SK-N-SH (cell line): Measurements from ENCODE around the gene RANBP10.

Experiments used
- CTCF ChIP-seq: fragments of 200-600 bp; sonication (generic); IDR thresholded peaks from 2 replicates; pipeline ENCODE4 v1.6.1; 2017; ENCODE audit warnings: antibody characterized with exemption, mild to moderate bottlenecking, moderate library complexity
- EP300 ChIP-seq, 2 experiments: IDR thresholded peaks; 2 replicates each; pipeline versions ENCODE4 v1.4.0 to v1.6.1; 2012; ENCODE audit warnings: borderline replicate concordance in 1 of 2, low read depth in 1 of 2, low read length in 1 of 2
- MXI1 ChIP-seq: IDR thresholded peaks from 2 replicates; pipeline ENCODE4 v1.6.1; 2012; ENCODE audit warnings: mild to moderate bottlenecking, low read depth, low read length, improper control_type of control experiment
- PBX3 ChIP-seq: IDR thresholded peaks from 2 replicates; pipeline ENCODE4; 2012
- POLR2AphosphoS5 ChIP-seq: IDR thresholded peaks from 2 replicates; pipeline ENCODE4 v1.6.1; 2012; ENCODE audit warnings: low read depth, low read length
- RAD21 ChIP-seq: IDR thresholded peaks from 2 replicates; pipeline ENCODE4 v1.6.1; 2012; ENCODE audit warnings: mild to moderate bottlenecking, low read length
- REST ChIP-seq: IDR thresholded peaks from 2 replicates; pipeline ENCODE4 v1.6.1; 2012; ENCODE audit warnings: mild to moderate bottlenecking, low read depth, low read length, moderate library complexity
- RFX5 ChIP-seq: IDR thresholded peaks from 2 replicates; pipeline ENCODE4 v1.6.1; 2012; ENCODE audit warnings: mild to moderate bottlenecking, improper control_type of control experiment, low read length
- RXRA ChIP-seq: IDR thresholded peaks from 2 replicates; pipeline ENCODE4 v1.4.0; 2012; ENCODE audit warnings: low read depth, mild to moderate bottlenecking, borderline replicate concordance
- SIN3A ChIP-seq: IDR thresholded peaks from 2 replicates; pipeline ENCODE4 v1.6.1; 2012; ENCODE audit warnings: low read depth, mild to moderate bottlenecking, low read length, moderate library complexity, borderline replicate concordance
- SMC3 ChIP-seq: IDR thresholded peaks from 2 replicates; pipeline ENCODE4 v1.6.1; 2012; ENCODE audit warnings: low read depth, low read length, improper control_type of control experiment
- TAF1 ChIP-seq: IDR thresholded peaks from 2 replicates; pipeline ENCODE4 v1.6.1; 2012; ENCODE audit warnings: low read depth, mild to moderate bottlenecking, low read length, moderate library complexity, borderline replicate concordance
- USF2 ChIP-seq: fragments of 150-350 bp; IDR thresholded peaks from 2 replicates; pipeline ENCODE4 v1.6.1; 2017; ENCODE audit warnings: antibody characterized with exemption, low read length, low read depth, borderline replicate concordance
- YY1 ChIP-seq: IDR thresholded peaks from 2 replicates; pipeline ENCODE4 v1.4.0; 2012; ENCODE audit warnings: low read depth, mild to moderate bottlenecking

GRCh38 chr16:67676939-67677338, 129.4 kb downstream of the RANBP10 start:
- no peak for TF ChIP-seq CTCF
- no peak for TF ChIP-seq SMC3
- TF ChIP-seq RAD21 = no peak
- TF ChIP-seq POLR2AphosphoS5 = no peak
- TF ChIP-seq YY1 = no peak
- TF ChIP-seq RXRA = no peak
- TF ChIP-seq EP300 (IDR thresholded peaks at IDR 0.05; ENCODE audit: borderline replicate concordance in 1 of 2, low read depth in 1 of 2, low read length in 1 of 2) = no peak
- TF ChIP-seq SIN3A = no peak
- no peak for TF ChIP-seq PBX3
- TF ChIP-seq RFX5 = no peak
- no peak for TF ChIP-seq USF2
- no peak for TF ChIP-seq MXI1
- TF ChIP-seq TAF1 = no peak
- no peak for TF ChIP-seq REST
